GM20431 (cell line): ENCODE data around the gene FER1L5.
"Not testable (repeated sequence)": the region's sequence is repeated elsewhere in the genome, so short reads cannot be mapped to it uniquely, and the experiment has no call there.

ENCODE experiments used
- in situ Hi-C: fragments of 300-500 bp; cut with MseI, MboI; formaldehyde crosslinking; loops from one replicate; pipeline ENCODE4 v1.15.0; 2020; ENCODE audit warnings: low sequenced_read_pairs; ENCODE audit not compliant: unreplicated experiment

Gene FER1L5

DNA sequence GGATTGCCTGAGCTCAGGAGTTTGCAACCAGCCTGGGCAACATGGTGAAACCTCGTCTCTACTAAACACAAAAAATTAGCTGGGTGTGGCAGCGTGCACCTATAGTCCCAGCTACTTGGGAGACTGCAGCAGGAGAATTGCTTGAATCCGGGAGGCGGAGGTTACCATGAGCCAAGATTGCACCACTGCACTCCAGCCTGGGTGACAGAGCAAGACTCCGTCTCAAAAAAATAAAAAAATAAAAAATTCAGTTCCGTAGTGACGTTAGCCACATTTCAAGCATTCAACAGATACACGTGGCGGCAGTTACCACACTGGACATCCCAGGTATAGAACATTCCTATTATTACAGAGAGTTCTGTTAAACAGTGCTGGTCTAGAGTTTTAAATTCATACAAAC, 8.9 kb upstream of the FER1L5 start:
- in situ Hi-C loops = no loop called here

DNA sequence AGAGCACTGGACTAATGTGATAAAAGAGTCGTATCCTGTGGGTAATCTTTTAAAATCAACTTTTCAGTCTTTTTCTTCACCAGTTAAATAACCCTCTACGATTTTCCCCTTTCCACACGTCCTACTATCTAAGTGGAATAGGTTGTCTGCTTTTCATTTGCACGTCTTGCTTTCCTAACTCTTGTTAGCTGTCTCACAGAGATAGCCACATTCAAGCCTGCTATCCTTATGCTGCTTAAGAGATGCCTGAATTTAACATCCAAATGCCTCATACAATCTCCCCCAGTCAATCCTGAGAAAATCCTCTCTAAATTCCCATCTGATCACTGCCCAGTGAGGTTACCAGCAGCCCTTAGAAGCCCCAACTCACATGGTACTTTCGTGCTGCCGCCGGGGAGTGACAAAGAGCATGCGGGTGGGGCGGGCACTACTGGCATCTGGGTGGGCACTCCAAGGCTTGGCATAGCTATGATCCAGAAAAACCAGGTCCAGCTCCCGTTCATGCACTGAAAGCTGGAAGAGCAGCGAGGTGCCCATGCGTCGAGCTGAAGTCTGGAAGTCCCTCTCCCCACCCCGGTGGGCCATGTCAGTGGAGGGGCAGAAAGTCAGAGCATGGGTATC, 5.9 kb upstream of the FER1L5 start:
- in situ Hi-C loops = no loop called here

DNA sequence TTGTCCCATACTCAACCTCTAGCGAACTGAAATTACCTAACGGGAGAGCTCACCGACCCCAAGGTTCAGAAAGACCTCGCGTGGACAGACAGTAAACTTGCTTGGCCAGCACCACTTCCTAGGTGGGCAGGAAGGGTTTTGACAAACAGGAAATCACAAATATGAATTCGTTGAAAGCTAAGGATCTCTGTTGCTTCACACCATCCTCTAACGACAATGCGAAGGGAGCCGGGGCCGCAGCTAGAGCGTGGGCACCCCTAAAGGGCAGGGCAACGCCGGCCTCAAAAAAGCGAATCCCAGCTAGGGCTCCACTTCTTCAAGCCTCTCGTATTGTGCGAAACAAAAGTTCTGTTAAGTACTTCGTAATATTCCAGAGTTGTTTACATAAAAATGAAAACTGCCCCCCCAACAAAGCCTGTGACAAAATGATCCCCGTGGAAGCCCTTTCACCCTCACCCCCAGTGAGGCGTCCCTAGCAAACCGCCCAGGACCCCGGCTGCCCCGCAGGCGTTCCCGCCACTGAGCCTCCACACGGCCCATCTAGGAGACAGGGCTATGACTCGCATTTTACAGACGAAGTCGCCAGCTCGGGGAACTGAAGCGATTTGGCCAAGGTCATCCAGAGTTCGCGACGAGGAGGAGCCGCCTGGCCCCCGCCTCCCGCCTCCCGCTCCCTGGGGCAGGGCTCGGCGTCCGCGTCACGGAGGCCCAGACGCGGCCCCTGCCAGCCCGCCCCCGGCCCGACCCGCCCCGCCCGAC, 5.0 kb upstream of the FER1L5 start:
- in situ Hi-C loops = no loop called here

DNA sequence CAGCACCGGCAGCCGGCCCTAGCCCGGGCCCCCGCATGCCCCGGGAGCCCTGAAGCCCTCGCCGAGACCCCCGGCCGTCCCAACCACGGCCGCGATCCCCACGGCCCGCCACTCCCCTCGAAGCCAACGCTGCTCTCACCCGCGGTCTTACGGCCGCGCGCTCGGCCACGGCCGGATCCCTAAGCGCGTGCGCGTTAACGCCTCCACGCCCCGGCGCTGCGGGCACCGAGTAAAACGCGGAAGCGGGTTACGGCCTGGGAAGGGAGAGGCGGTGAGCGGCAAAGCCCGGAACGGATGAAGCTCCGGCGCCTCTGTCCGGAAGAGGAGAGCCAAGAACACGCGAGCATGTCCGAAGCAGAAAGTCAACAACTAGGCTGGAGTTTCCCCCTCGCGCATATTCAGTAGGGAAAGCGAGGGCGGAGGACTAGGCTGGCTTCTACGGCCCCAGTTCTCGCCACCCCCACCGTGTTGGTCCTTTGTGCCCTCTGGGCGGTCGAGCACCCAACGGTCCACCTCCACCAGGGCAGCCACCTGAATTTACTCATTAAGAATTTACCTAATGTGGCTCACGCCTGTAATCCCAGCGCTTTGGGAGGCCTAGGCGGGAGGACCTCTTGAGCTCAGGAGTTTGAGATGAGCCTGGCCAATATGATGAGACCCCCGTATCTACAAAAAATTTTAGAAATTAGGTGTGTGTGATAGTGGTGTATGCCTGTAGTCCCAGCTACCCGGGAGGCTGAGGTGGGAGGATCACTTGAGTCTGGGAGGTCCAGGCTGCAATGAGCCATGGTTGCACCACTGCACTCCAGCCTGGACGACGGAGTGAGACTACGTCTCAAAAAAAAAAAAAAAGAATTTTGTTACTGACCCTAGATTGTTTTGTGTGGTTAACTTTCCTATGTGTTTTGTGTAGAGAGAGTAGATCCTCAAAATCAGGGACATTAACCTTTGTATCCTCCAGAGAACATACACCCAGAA, 4.1 kb upstream of the FER1L5 start, which contains the start of gene KANSL3:
Gene KANSL3, minus strand, starts transcription at position 169 of the 978 bp plus-strand sequence. CDS start 1,177 bp downstream, outside the sequence.
- in situ Hi-C loops = no loop called here

DNA sequence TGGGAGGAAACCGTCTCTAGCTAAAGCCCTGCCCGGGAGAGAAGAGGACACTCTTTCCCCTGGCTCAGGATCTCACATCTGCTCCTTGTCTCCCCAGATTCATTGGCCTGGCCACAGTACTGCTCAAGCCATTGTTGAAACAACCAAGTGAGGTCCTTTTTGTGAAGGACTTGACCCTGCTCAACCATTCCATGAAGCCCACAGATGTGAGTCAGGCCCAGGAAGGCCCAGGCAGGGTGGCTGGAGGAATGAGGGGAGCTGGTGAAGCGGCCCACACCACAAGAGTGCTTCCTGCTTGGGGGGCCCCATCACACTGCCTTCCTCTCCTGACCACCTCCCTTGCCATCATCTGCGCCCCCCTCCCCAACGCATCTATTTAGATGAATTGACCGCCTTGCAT, 5.1 kb downstream of the FER1L5 start:
- in situ Hi-C loops = no loop called here

DNA sequence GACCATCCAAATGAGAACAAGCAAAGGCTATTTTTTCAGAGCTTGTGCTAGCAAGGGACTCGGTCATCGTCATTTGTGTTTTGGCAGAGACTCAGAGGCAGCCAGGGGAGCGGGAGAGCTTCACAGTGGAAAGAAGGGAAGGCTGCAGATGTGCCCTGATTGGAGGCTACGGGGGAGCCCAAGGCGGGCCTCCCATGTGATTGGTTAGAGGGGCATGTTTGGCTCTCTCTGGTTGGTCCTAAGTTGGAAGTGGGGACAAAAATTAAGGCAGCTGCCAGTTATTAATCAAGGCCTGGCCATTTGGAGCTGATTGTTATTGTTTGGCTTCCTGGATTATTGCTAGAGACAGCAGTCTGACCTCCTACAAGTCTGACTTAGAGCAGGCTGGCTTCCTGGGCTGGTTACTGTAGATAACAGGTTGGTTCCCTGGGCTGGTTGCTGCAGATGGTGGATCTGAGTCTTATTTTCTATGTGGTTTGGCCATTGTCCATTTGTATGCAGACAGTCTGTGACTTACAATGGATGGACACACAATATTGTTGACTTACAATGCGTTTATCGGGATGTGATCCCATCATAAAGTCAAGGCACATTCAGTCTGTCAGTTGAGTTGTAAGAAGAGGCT, 5.9 kb downstream of the FER1L5 start:
- in situ Hi-C loops = no loop called here

DNA sequence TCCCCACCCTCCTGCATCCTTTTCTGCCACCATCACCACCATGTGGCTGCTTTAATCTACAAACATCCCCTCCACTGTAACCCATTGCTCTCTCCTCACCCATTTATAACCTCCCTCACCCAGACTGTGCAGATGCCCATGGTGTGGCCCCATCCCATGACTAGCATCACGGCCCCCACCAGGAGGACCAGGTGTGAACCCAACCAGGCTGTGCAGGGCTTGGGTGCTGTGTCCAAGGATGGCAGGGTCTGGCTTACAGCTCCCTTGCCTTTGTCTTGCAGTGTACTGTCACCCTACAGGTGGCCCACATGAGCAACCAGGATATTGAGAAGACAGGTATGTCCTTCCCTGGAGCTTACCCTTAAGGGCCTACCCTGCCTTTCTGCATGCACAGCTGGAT, 6.8 kb downstream of the FER1L5 start:
- in situ Hi-C loops = no loop called here

DNA sequence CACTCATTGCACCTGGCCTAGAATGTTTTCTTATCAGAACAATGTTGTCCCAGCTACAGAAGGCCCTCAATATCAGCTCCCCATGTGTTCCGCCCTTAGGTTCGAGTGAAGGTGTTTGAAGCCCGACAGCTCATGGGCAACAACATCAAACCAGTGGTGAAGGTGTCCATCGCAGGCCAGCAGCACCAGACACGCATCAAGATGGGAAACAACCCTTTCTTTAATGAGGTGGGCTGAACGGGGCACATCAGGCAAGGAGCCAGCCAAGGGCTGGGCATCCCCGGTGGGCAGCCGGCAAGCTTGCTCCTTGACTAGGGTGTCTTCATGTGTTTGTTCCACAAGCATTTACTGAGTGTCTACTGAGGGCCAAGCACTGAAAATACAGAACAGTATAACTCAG, 9.2 kb downstream of the FER1L5 start:
- in situ Hi-C loops = no loop called here

DNA sequence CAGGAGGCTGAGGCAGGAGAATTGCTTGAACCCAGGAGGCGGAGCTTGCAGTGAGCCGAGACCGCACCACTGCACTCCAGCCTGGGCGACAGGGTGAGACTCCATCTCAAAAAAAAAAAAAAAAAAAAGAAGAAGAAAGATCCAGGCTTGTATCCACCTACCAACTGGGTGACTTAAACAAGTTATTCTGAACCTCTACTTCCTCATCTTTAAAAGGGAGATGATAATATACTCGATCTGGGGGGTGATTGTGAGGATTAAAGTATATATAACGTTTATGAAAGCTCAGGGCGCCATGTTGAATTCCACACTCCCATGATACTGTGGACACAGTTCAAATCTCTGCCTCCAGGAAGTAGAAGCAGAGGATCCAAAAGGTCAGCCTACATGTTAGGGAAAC, 12.2 kb downstream of the FER1L5 start:
- in situ Hi-C loops = not testable (repeated sequence)

DNA sequence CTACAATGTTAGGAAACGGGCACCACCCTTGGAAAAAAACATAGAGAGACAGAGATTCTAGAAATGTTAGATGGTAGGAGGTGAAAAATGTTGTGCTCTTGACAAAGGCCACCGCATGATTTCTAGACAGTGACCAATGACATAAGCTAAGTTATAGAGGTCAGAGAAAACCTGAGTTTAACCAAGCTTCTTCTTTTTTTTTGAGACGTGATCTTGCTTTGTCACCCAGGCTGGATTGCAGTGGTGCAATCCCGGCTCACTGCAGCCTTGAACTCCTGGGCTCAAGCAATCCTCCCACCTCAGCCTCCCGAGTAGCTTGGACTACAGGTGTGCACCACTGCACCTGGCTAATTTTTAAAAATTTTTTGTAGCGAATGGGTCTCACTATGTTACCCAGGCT, 13.0 kb downstream of the FER1L5 start:
- in situ Hi-C loops = no loop called here

DNA sequence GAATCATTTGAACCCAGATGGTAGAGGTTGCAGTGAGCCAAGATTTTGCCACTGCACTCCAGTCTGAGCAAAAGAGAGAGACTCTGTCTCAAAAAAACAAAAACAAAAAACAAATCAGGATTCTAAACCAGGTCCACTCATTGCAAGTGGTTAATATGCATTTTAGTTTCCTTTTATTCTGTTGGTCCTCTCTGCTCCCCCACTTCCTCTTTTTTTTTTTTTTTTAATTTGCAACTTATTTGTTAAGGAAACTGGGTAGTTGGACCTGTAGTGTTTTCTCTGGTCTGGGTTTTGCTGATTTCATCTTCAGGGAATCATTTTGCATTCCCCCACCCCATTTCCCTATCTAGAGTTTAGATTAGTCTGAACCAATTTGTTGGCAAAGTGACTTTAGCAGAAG, 14.0 kb downstream of the FER1L5 start:
- in situ Hi-C loops = no loop called here

DNA sequence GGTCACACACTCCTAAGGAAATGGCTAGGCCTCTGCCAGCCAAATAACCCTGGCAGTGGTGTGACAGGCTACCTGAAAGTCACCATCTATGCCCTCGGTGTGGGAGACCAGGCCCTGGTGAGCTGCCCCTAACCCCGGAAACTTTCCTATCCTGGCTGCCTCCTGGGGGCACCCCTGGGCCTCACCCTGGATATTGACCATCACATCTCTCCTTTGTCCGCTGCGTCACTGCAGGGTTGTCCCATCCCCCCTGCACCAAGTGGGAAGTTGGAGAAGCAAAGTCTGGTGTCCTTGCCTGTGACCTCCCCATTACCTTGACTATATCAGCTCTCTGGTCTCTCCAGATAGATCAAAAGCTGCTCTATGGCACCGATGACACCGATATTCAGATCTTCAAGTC, 18.8 kb downstream of the FER1L5 start:
- in situ Hi-C loops = no loop called here

DNA sequence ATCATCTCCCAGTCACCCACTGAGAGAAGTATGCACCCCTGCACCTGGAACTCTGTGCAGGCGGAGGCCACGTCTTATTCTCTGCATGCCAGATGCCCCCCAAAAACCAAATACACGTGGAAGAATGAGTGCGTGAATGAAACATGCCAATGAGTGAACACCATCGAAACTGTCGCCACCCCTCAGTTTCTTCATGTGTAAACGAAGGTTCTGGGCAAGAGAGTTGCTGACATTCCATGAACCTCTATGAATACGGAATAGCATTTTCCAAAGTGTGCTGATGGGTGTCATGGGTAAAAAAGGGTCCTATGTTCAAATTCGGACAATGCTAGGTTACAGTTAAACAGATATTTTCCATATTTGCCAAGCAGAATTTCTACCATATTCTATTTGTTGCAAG, 19.8 kb downstream of the FER1L5 start:
- in situ Hi-C loops = no loop called here

DNA sequence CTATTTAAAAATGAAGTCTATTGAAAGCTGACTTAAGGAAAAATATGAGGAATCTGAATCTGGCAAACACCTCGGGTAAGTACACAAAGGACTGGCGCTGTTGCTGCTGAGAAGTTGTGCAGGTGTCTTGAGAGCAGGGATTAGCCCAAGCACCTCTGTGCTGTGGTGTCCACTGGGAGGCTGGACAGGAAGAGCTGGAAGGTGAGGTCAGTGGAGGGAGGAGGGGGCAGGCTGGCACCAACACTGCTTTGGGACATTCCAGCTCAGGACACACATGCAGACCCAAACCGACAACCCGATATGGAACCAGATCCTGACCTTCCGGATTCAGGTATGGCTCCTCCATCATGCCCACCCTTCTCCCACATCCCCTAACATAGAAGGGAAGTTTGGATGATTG, 20.6 kb downstream of the FER1L5 start:
- in situ Hi-C loops = no loop called here

DNA sequence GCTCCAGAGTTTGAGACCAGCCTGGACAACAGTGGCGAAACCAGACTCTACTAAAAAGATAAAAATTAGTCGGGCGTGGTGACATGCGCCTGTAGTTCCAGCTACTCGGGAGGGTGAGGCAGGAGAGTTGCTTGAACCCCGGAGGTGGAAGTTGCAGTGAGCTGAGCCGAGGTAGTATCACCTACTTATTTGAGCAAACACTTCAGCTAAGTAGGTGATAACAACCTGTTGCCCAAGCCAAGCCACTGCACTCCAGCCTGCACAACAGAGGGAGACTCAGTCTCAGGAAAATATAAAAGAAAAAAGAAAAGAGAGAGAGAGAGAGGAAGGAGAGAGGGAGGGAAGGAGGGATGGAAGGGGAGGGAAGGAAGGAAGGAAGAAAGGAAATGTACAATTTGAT, 21.3 kb downstream of the FER1L5 start:
- in situ Hi-C loops = no loop called here

DNA sequence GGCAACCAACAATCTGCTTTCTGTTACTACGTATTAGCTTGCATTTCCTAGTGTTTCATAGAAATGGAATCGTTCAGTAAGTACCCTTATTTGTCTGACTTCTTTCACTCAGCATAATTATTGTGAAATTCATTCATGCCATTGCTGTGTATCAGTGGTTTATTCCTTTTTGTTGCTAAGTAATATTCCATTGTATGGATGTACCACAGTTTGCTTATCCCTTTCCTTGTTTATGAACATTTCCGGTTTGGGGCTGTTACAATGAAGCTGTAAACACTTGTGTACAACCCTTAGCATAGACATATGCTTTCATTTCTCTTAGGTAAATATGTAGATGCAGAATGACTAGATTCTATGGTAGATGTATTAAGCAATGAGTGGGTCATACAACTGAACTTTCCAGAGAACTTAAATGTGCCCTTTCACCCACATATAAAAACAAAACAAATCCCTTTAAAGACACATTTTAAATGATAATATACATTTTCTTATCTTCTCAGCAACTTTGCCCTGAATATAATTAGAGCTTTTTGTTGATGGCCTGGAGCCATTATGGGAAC, 21.9 kb downstream of the FER1L5 start:
- in situ Hi-C loops = no loop called here

DNA sequence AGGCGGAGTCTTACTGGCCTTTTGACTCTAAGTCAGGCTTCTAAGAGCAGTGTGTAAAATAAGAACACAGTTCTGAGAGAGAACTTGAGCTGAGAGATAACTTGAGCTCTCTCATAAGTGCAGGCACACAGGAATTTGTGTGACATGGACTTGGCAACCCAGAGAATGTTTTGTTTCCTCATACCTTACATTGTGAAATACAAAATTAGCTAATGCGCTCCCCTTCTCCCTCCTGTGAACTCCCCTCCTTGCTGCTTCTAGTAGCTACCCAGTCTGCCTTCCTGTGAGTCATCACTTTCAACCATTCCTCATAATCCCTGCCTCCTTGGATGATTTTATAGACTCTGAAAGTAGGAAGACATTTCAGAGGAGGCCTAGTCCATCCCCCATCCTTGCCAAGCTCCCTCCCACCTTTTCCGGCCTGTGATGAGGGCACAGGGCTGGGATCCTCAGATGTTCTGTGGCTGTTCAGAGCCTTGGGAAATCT, 22.6 kb downstream of the FER1L5 start:
- in situ Hi-C loops = no loop called here

DNA sequence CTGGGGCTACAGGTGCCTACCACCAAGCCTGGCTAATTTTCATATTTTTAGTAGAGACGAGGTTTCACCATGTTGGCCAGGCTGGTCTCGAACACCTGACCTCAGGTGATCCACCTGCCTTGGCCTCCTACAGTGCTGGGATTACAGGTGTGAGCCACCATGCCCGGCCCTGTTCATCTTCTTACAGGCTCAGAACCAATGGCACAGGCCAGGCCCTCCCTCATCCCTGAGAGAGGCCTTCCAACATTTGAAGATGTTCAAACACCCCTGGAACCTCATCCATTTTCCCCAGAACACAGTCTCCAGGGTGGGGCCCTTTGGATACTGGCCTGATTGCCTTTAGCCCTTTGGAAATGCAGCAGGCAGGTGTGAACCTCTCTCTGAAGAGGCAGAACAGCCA, 23.2 kb downstream of the FER1L5 start:
- in situ Hi-C loops = not testable (repeated sequence)

DNA sequence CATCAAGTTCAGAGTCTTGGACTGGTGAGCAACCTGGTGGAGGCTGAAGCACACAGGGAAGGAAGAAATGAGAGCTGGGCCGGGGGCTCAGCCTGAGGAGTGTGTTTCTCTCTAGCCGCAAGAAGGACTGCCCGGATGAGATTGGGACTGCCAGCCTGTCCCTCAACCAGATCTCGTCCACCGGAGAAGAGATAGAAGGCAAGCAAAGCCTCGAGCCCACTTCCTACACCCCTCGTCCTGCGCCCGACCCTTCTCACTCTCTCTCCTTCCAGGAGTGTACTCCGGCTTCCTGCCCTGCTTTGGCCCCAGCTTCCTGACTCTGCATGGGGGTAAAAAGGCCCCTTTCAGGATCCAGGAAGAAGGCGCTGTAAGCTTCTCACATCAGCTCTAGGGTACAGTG, 26.2 kb downstream of the FER1L5 start:
- in situ Hi-C loops = no loop called here
